Measurements from ENCODE around the gene NREP. TPM values are rescaled to one million over a fixed set of nuclear protein-coding genes. Genes with fewer than 3 reads are reported as not detected.

Gene NREP
- total and polyA plus RNA-seq, 2 donors (not counting 3 experiments of a cell fraction or from before 2014, with no cell fraction given), result 96.7 to 112 TPM

- Histone ChIP-seq H3K27ac (ENCODE audit: insufficient read depth, low read depth, low read length) (no peak overlapping the region), H3K79me2 (ENCODE audit: control insufficient read depth, insufficient read depth, low read length) (no peaks in the 10 kb centered on the region), H3K4me3 (replicated peaks in 1 of 3; ENCODE audit: insufficient read depth in 1 of 3, low read depth in 1 of 3, low read length in 3 of 3) (no peak overlapping the region), H2AFZ (ENCODE audit: low read depth, low read length) (no peak overlapping the region), H3K9me3 (replicated peaks; ENCODE audit: control insufficient read depth, insufficient read depth, low read length) (no peaks in the 10 kb centered on the region), H3K27me3 (ENCODE audit: control insufficient read depth in 2 of 2, insufficient read depth in 2 of 2, low read length in 2 of 2) (no peaks in the 10 kb centered on the region), H3K36me3 (ENCODE audit: control insufficient read depth in 2 of 2, extremely low read depth in 1 of 2, insufficient read depth in 2 of 2, low read length in 2 of 2) (no peaks in the 10 kb centered on the region), H3K4me2 (ENCODE audit: insufficient read depth, low read length) (no peak overlapping the region), H3K9me1 (replicated peaks; ENCODE audit: control insufficient read depth, extremely low read depth, insufficient read depth, low read length) (no peaks in the 10 kb centered on the region), H3K4me1 (ENCODE audit: control insufficient read depth, extremely low read depth, insufficient read depth, low read length) (no peaks in the 10 kb centered on the region), H4K20me1 (replicated peaks; ENCODE audit: control insufficient read depth, extremely low read depth, insufficient read depth, low read length) (no peaks in the 10 kb centered on the region), H3K9ac (replicated peaks; ENCODE audit: extremely low read depth, insufficient read depth, low read length) (no peak overlapping the region)
- FAIRE-seq (no peak), DNase-seq (ENCODE audit: low read depth, low spot score) (no peak)
- TF ChIP-seq POLR2AphosphoS5 (IDR thresholded peaks at IDR 0.05; ENCODE audit: insufficient read depth, low read depth, low read length) (no peak), MYC (IDR thresholded peaks at IDR 0.05; ENCODE audit: low read depth, low read length) (no peak), CTCF (IDR thresholded peaks at IDR 0.05; ENCODE audit: extremely low read depth in 1 of 2, insufficient read depth in 1 of 2, low read depth in 1 of 2, low read length in 2 of 2) (no peak), FOS (IDR thresholded peaks at IDR 0.05; ENCODE audit: borderline replicate concordance, insufficient read depth, low read length) (no peak), GATA2 (IDR thresholded peaks at IDR 0.05; ENCODE audit: insufficient read depth, insufficient read length, low read depth, low read length) (no peak), MAX (IDR thresholded peaks at IDR 0.05; ENCODE audit: insufficient read depth, insufficient read length) (no peak), EZH2 (IDR thresholded peaks at IDR 0.05; ENCODE audit: borderline replicate concordance, low read depth, low read length, severe bottlenecking) (no peak), JUN (IDR thresholded peaks at IDR 0.05; ENCODE audit: borderline replicate concordance, insufficient read depth, insufficient read length, low read depth) (no peak), POLR2A (IDR thresholded peaks at IDR 0.05; ENCODE audit: low read depth, low read length) (no peak)
- ChIA-PET POLR2A (no interaction called here), CTCF (no interaction called here)
- intact Hi-C loops (cut with micrococcal nuclease), result no loop called here
- dilution Hi-C loops (cut with MboI; ENCODE audit: extremely low pct_ligation_motif_present, low sequenced_read_pairs), result no loop called here
- BruUV-seq (replicated peaks), result no TSS peak
Measured at GRCh38 chr5:111784491-111785181, 27.6 kb upstream of the NREP start.

All from endothelial cell of umbilical vein (primary cell).